PC-3 (cell line): ENCODE measurements around the gene STMP1. TPM values are rescaled to one million over a fixed set of nuclear protein-coding genes. Genes with fewer than 3 reads are reported as not detected.
"Not testable (repeated sequence)": the region's sequence is repeated elsewhere in the genome, so short reads cannot be mapped to it uniquely, and the experiment has no call there.

ENCODE experiments used
- ATAC-seq: fragments of 200-7000 bp; cut with Tn5 transposase; 2 replicates; pipeline ENCODE4 v1.9.1; 2020; ENCODE audit warnings: mild to moderate bottlenecking, moderate library complexity
- BruUV-seq: library from RNA; stranded (reverse); fragments of 400-500 nt; replicated peaks from 2 replicates; lab custom pipeline; 2021; lab: Mats Ljungman, UMichigan
- CTCF ChIA-PET: fragments of 300-600 bp; sonication (Branson Sonifier 250); formaldehyde crosslinking; loops from one replicate; lab custom pipeline; 2022; ENCODE audit warnings: antibody characterized with exemption; lab: Charles Lee
- POLR2A ChIA-PET: fragments of 300-600 bp; sonication (Branson Sonifier 250); formaldehyde crosslinking; loops from one replicate; lab custom pipeline; 2022; ENCODE audit warnings: antibody characterized with exemption; ENCODE audit not compliant: unreplicated experiment; lab: Charles Lee
- DNase-seq: peaks from one replicate; pipeline ENCODE4 v3.0.0-alpha.2; 2015
- H2AFZ ChIP-seq: fragments of 300-600 bp; sonication (generic); 2 replicates; pipeline ENCODE4 v1.6.0; 2016; ENCODE audit warnings: antibody characterized with exemption, low read length
- H3F3A ChIP-seq: fragments of 300-600 bp; sonication (generic); one replicate; pipeline ENCODE4 v1.6.0; 2017; ENCODE audit warnings: antibody characterized with exemption, low read length, control low read depth, mild to moderate bottlenecking; ENCODE audit not compliant: unreplicated experiment
- H3K27ac ChIP-seq: fragments of 300-600 bp; sonication (generic); 2 replicates; pipeline ENCODE4 v1.5.1; 2016; ENCODE audit warnings: mild to moderate bottlenecking, low read length
- H3K27me3 ChIP-seq: fragments of 300-600 bp; sonication (generic); 2 replicates; pipeline ENCODE4 v1.6.1; 2016; ENCODE audit warnings: low read length, mixed read lengths
- H3K36me3 ChIP-seq: fragments of 300-600 bp; sonication (generic); 2 replicates; pipeline ENCODE4 v1.6.1; 2016; ENCODE audit warnings: low read depth, mixed run types, low read length, mixed read lengths
- H3K4me1 ChIP-seq: fragments of 300-600 bp; sonication (generic); 2 replicates; pipeline ENCODE4 v1.5.1; 2016; ENCODE audit warnings: low read length; ENCODE audit not compliant: insufficient read depth
- H3K4me2 ChIP-seq: fragments of 300-600 bp; sonication (generic); 2 replicates; pipeline ENCODE4 v1.6.0; 2016; ENCODE audit warnings: low read length
- H3K4me3 ChIP-seq: fragments of 300-600 bp; sonication (generic); 2 replicates; pipeline ENCODE4 v1.5.1; 2016; ENCODE audit warnings: mild to moderate bottlenecking, low read length, mixed read lengths
- H3K79me2 ChIP-seq: fragments of 300-600 bp; sonication (generic); 2 replicates; pipeline ENCODE4 v1.6.1; 2017; ENCODE audit warnings: low read length, mixed read lengths
- H3K9ac ChIP-seq: fragments of 300-600 bp; sonication (generic); 2 replicates; pipeline ENCODE4 v1.6.0; 2016; ENCODE audit warnings: mild to moderate bottlenecking, low read length
- H3K9me2 ChIP-seq: fragments of 300-600 bp; sonication (generic); replicated peaks from 2 replicates; pipeline ENCODE4 v1.6.1; 2016; ENCODE audit warnings: mixed run types, low read length, mixed read lengths
- H3K9me3 ChIP-seq: fragments of 300-600 bp; sonication (generic); 2 replicates; pipeline ENCODE4 v1.6.1; 2016; ENCODE audit warnings: low read length, mixed read lengths
- H4K20me1 ChIP-seq: fragments of 300-600 bp; sonication (generic); 2 replicates; pipeline ENCODE4 v1.6.1; 2016; ENCODE audit warnings: low read length, mixed read lengths
- EZH2 ChIP-seq: fragments of 300-600 bp; sonication (generic); IDR thresholded peaks from one replicate; pipeline ENCODE4 v1.6.1; 2017; ENCODE audit warnings: antibody characterized with exemption, mild to moderate bottlenecking, low read length; ENCODE audit not compliant: unreplicated experiment
- EZH2phosphoT487 ChIP-seq: fragments of 300-600 bp; sonication (generic); IDR thresholded peaks from 2 replicates; pipeline ENCODE4 v1.6.1; 2018; ENCODE audit warnings: mild to moderate bottlenecking, antibody characterized with exemption, low read length, borderline replicate concordance
- intact Hi-C: fragments of 100-400 bp; cut with micrococcal nuclease; formaldehyde crosslinking; loops from 2 replicates; pipeline ENCODE4 v1.9.0; 2023
- total RNA-seq: library from RNA; depleted of rRNA; stranded (reverse); fragments of >200 nt; gene quantifications from 2 replicates; pipeline ENCODE4 v1.2.3, GENCODE V29; 2014
- TF ChIP-seq, protein P1 (sequence below): fragments of 300-600 bp; sonication (generic); conservative IDR thresholded peaks from 2 replicates; pipeline ENCODE4 v1.5.1; 2017; ENCODE audit warnings: antibody characterized with exemption, low read depth, mild to moderate bottlenecking, low read length

The STMP1 gene
- total RNA-seq, 1 experiment from 2014 or later = 8.8 TPM

DNA sequence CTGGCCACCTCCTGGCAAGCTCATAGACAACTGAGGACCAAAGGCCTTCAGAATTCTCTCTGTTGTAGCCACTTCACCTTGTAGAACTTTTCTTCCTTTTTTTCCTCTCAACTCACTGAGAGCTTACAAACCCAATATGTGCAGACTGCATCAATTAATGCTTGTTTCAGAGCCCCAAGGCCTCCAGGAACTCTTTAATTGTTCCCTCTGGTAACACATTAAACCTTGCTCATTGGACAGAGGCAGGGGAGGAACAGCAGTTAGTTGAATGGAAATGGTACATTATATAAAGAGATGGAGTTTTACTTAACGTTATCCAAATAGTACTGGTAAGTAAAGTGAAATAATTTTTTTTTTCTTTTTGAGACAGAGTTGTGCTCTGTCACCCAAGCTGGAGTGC lies 25.2 kb downstream of the STMP1 start:
- no peak for ATAC-seq
- CTCF ChIA-PET = interaction anchor here (0.7 kb wide), 1 partner anchor 29 kb away, joined by 3 read pairs; no protein-coding TSS in a partner anchor
- no TSS peak for BruUV-seq

DNA sequence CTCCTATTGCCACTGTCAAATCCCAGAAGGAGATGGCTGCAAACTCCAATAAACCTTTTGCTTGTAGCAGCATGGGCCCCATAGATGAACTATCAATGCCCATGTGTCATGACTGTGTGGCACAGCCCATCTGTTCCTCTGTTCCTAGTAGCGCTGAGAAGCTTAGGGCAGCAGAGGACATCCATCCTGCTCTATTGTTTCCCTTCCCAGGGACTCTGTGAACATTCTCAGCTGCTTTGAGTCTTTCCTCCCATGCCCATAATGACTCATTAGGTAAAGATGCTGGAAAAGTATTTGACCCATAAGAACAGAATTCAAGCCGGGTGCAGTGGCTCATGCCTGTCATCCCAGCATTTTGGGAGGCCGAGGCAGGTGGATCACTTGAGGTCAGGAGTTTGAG lies 28.3 kb downstream of the STMP1 start:
- H4K20me1 ChIP-seq = no peaks in the 10 kb centered on the region
- H3K4me3 ChIP-seq = no peak overlapping the region
- CTCF ChIA-PET = no interaction called here
- H3K27me3 ChIP-seq = no peaks in the 10 kb centered on the region
- H3K27ac ChIP-seq = no peak overlapping the region
- no peaks in the 10 kb centered on the region for H3K9me3 ChIP-seq
- TF ChIP-seq, protein P1, sequence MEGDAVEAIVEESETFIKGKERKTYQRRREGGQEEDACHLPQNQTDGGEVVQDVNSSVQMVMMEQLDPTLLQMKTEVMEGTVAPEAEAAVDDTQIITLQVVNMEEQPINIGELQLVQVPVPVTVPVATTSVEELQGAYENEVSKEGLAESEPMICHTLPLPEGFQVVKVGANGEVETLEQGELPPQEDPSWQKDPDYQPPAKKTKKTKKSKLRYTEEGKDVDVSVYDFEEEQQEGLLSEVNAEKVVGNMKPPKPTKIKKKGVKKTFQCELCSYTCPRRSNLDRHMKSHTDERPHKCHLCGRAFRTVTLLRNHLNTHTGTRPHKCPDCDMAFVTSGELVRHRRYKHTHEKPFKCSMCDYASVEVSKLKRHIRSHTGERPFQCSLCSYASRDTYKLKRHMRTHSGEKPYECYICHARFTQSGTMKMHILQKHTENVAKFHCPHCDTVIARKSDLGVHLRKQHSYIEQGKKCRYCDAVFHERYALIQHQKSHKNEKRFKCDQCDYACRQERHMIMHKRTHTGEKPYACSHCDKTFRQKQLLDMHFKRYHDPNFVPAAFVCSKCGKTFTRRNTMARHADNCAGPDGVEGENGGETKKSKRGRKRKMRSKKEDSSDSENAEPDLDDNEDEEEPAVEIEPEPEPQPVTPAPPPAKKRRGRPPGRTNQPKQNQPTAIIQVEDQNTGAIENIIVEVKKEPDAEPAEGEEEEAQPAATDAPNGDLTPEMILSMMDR = no peak
- TF ChIP-seq EZH2phosphoT487 = no peak
- TF ChIP-seq EZH2 = no peak
- H3K9me2 ChIP-seq = no peaks in the 10 kb centered on the region
- no peaks in the 10 kb centered on the region for H3K4me1 ChIP-seq
- no TSS peak for BruUV-seq
- H3K79me2 ChIP-seq = no peaks in the 10 kb centered on the region
- no peaks in the 10 kb centered on the region for H3F3A ChIP-seq
- intact Hi-C loops = no loop called here
- ATAC-seq (peak; percentile 83), DNase-seq (peak; percentile 39)
- POLR2A ChIA-PET = no interaction called here
- H2AFZ ChIP-seq = no peak overlapping the region
- H3K36me3 ChIP-seq = no peaks in the 10 kb centered on the region
- H3K9ac ChIP-seq = no peak overlapping the region
- no peak overlapping the region for H3K4me2 ChIP-seq

More for the DNA sequence above, 25.2 kb downstream of the STMP1 start:
- Histone ChIP-seq H3K36me3 (no peaks in the 10 kb centered on the region), H2AFZ (no peak overlapping the region), H3K4me2 (no peak overlapping the region), H3F3A (no peaks in the 10 kb centered on the region), H3K9ac (no peak overlapping the region), H3K79me2 (no peaks in the 10 kb centered on the region), H3K27me3 (no peaks in the 10 kb centered on the region), H4K20me1 (no peaks in the 10 kb centered on the region), H3K9me3 (no peaks in the 10 kb centered on the region), H3K9me2 (no peaks in the 10 kb centered on the region), H3K27ac (no peak overlapping the region), H3K4me1 (no peaks in the 10 kb centered on the region), H3K4me3 (no peak overlapping the region)
- TF ChIP-seq, protein P1 = no peak
- TF ChIP-seq EZH2 (no peak), EZH2phosphoT487 (no peak)
- POLR2A ChIA-PET = no interaction called here
- DNase-seq = no peak
- intact Hi-C loops = no loop called here

DNA sequence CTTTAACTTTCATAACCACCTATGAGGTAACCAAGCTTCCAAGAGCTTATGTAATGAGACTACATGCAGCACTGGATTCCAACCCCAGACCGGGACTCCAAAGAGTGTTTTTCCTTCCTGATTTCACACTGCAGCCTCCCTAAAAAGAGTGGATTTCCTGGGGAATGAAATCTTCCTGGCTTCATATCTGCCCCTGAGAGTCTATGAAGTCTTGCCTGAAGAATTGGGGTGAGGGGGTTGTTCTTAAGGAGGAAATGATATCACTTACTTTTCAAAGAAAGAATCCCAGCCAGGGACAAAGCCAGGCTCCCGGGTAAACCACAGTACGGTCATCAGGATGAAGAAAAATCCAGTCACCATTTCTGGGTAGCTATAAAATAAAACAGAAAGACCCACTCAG lies 29.7 kb downstream of the STMP1 start:
- Histone ChIP-seq H3K79me2 (no peaks in the 10 kb centered on the region), H3K4me2 (no peak overlapping the region)

DNA sequence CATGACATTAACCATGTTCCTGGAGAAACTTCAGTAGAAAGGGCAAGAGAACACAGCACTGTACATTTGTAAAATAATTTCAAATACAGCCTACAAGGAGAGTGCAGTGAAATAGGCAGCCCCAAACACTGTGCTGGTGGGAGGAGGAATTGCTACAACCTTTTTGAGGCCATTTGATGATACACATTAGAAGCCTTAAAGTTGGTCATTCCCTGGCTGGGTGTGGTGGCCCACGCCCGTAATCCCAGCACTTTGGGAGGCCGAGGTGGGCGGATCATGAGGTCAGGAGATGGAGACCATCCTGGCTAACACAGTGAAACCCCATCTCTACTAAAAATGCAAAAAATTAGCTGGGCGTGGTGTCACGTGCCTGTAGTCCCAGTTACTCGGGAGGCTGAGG lies 30.3 kb downstream of the STMP1 start:
- H3K27ac ChIP-seq, H4K20me1 ChIP-seq, H3K9ac ChIP-seq, H3K79me2 ChIP-seq, intact Hi-C loops, H3K4me2 ChIP-seq, BruUV-seq, H3K9me3 ChIP-seq, H3F3A ChIP-seq, H3K9me2 ChIP-seq, H3K36me3 ChIP-seq, H3K4me1 ChIP-seq, POLR2A ChIA-PET, H2AFZ ChIP-seq, CTCF ChIA-PET, H3K27me3 ChIP-seq, H3K4me3 ChIP-seq, DNase-seq, ATAC-seq: not testable (repeated sequence)

More for the DNA sequence above, 29.7 kb downstream of the STMP1 start:
- no peak overlapping the region for H2AFZ ChIP-seq
- intact Hi-C loops = no loop called here
- no peak overlapping the region for H3K9ac ChIP-seq
- H3F3A ChIP-seq = no peaks in the 10 kb centered on the region
- no peak overlapping the region for H3K4me3 ChIP-seq
- ChIA-PET CTCF (no interaction called here), POLR2A (no interaction called here)
- ATAC-seq (no peak), DNase-seq (no peak)
- TF ChIP-seq, protein P1 = no peak
- TF ChIP-seq EZH2phosphoT487 (no peak), EZH2 (no peak)
- H3K4me1 ChIP-seq = no peaks in the 10 kb centered on the region
- H3K36me3 ChIP-seq = no peaks in the 10 kb centered on the region
- H3K9me2 ChIP-seq = no peaks in the 10 kb centered on the region
- no peaks in the 10 kb centered on the region for H3K9me3 ChIP-seq
- no peaks in the 10 kb centered on the region for H4K20me1 ChIP-seq
- no TSS peak for BruUV-seq
- H3K27me3 ChIP-seq = no peaks in the 10 kb centered on the region
- no peak overlapping the region for H3K27ac ChIP-seq
